GM21737 (cell line): ENCODE data around the gene PARD3.

Experiments
- ATAC-seq: cut with Tn5 transposase; IDR thresholded peaks from one replicate; pipeline ENCODE4 v1.9.1; 2021; ENCODE audit warnings: mild to moderate bottlenecking, moderate library complexity; ENCODE audit not compliant: unreplicated experiment

The PARD3 gene

DNA sequence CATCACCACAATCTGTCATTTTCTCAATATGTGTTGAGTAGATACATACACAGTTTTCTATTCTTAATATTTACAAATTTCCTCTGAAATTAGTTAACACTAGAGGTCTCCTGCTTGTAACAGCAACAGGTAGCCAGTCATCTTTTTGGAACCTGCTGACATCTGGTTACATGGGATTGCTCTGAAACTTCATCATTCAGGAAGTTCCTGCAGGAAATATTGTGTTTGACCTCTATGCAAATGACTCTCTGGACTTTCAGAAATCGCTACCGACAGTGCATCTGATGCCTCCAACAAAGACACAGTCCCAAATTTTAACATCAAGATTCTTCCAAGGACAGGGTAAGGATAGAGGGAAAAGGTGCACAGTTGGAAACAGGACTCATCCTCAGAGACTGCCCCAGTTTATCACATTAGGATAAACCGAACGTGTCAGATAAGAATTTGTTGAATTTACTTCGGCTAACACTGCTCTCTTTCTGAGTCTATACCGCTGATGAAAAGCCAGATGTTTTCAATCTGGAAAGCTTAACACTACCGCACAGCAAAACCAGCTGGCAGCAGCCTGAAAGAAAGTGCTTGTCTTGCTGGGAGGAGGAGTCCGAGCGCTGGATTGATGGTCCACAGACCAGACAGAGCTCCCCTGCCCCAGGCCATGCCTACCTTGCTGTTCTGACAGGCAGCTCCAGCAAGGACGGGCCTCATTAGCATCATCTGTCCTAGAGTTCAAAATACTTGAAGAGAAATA lies 633.4 kb downstream of the PARD3 start:
- no peak for ATAC-seq

DNA sequence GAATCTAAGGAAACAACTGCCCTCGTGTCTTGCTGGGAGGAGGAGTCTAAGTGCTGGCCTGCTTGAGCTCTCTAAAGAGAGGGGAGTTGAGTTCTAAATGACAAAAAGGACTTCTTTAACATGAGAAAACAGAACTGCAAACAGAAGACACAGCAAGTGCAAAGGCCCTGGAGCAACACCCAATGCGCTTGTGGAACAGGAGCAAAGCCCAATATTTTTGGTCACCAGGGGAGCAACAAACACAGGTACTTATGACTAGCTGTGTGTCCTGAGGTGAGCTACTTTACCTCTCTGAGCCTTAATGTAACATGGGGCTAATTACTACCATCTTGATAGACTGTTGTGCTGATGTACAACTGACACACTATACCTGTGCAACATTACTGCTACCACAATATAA lies 634.3 kb downstream of the PARD3 start:
- ATAC-seq = no peak

DNA sequence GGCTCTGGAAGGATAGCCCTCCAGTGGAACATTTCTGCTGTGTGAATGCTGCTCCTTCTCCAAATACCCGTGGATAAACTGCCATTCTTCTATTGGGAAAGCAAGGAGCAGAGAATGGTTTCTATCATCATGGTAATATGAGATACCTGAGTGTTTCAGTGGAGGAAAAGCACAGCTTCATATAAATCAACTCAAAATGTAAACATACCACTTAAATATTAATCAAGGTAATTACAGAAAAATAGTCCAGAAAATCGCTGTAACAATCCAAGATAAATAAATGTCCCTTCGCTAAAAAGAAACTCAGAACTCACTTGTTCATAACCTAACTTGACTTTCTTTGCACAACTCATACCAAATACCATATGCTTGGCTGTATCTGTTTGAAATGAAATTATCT lies 635.8 kb downstream of the PARD3 start:
- no peak for ATAC-seq

DNA sequence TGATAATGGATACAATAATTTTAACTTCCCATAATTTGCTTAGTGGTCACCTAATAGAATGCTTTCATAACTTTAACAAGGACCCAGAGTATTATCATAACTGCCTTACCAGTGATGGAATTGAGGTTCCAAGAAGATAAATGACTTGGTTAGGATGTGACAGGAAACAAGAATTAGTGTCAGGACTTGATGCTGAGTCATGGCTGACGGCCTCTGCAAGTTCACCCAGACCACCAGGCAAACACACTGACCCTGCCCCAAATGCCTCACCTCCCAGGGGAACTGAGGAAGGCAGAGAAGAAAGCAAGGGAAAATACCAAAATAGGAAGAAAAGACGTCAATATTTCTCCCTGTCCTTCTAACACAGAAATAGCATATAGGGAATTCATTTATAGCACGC lies 636.3 kb downstream of the PARD3 start:
- ATAC-seq = no peak

DNA sequence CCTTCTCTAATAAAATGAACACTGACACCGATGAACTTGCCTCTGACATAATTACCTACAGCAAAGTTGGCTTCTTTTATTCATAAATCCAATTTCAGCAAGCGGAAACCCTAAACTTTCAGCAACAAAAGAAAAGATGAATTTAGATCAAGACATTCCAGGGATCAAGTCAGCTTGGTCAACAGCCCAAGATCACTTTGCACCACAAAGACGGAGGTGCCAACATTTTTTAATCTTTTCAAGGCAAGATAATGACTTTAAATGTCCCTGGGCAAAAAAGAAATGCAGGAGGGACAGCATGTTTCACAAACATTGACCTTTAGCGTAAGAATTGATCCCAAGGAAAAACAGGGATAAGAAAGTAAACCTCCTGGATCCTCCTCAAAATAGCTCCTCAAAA lies 636.9 kb downstream of the PARD3 start:
- ATAC-seq = no peak

DNA sequence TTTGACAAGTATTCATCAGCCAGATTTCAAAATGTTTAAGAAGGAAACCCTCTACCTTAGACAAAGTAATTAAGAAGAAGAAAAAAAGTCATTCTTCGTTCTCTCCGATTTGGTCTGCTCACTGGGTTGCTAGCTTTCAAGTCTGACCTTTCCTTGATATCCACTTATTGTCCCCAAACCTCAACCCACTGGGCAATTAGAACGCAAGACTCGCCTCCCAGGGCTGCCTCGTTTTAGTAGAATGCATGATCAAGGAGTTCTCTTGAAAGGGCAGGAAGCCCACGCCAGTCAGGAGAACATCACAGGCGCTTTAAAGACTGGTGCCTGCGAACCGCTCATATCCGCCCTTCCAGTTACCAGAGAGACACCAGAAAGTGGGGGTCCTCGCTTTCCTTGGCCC lies 637.7 kb downstream of the PARD3 start:
- no peak for ATAC-seq

DNA sequence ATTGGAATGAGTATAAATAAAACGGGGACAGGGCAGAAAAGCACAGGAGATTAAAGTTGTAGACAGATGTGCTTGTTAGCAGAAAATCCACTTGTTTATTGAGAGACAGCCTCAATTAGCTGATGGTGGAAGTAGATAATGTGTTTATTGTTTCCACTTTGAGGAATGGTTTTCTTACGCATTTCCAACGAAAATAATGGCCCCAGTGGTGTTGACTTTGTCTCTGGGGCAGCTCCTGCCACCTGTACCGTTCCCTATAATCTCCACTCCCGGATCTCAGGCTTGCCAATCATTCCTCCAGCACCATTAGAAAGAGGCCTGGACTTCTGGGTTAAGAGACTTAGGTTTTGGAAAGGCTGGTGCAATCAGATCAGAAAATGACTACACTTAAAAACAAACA lies 638.7 kb downstream of the PARD3 start:
- ATAC-seq = no peak

DNA sequence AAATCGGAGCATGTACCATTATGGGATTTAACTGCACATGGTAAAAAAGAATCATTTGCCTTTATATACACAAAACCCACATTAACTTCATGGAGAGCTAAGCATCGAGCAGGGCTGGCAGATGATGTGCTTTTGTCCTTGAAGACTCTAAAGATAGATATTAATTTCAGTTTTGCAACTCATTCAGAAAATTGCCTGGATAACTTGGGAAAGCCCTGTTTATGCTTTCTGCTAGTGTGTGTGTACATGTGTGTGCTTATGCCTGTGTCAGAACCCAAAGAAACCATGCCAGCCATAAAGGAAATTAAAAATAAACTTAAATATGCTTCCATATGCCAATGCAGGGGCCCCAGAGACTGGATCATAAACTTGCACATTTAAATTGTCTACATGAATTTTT lies 640.0 kb downstream of the PARD3 start:
- no peak for ATAC-seq

DNA sequence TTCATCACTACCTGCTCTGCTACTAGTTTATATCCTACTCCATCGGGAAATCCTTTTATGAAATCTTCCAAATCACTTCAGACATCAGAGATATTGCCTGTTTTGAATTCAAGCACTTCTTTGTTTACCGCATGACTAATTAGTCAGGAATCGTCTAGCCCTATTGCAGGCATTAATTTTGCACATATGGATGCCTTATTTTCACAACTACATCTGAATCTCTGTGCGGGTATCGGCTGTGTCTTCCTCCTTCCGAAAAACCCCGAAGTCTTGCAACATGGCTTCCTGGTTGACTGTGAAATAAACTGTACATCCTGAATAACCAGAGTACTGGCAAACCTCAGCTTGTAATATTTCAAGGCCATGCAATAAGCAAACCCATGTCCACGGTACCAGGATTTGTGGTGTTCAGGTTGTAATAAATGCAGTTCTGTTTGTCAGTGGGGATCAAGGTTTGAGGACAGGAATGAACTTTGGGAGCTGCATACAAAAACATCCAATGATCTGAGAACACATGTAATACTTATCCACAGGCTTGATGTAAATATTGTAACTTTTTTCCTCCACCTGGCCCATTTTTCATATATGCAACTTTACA lies 642.1 kb downstream of the PARD3 start:
- no peak for ATAC-seq

DNA sequence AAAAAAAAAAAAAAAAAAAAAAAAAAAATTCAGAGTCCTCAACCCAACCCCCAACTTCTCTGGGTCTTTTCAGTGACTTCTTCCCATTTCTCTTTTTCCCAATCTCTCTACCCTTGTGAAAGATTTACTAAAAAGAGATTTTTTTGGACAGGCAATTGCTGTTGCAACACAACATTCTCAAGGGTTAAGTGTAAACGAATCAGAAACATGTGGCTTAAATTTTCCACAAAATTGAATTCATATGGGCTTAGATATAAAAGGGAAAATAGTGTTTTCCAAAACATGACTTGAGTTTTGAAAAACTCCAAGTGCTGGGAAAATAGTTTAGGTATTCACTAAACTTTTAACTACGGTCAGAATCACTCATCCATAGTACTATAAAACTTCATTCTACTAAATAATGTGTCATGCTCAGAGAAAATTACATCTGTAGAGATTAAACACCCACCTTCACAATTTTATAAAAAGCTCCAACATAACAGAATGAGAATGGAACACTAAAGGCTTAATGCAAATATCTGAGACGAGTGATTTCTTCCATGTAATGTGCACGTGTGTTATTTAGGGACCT lies 643.1 kb downstream of the PARD3 start:
- no peak for ATAC-seq

DNA sequence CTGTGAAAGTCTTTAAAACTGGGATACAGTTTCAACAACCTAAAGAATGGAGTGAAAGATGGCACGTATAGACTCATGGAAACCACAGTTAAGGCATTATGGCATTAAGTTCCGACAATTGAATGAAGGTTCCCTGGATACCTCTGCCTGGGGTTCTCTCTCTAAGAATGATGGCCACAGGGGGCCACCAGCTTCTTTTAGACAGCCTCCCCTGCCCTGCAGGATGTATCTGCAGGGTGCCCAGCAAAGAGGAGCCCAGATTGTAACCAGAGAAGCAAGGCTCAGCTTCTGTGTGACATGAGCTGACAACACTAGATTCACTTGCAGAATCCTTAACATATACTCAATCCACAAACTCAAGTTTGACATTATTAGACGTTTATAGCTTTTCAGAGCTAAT lies 645.4 kb downstream of the PARD3 start:
- ATAC-seq = no peak

DNA sequence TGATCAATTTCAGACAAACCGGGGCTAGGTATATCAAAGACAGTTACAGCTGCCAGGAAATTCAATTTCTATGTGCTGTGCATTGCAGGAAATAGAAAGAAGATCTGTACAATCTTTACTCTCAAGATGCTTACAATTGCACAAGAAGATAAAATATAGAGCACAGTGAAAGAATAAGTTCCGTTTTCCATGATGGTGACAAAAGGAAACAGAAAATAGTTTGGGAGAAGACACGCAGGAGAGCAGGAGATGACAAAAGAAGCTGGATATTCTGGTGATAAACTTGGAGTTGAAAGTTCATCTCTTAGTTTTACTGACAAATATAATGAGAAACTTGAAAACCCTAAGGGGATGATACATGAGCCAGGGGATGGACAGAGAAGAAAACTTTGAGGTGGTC lies 646.0 kb downstream of the PARD3 start:
- no peak for ATAC-seq

DNA sequence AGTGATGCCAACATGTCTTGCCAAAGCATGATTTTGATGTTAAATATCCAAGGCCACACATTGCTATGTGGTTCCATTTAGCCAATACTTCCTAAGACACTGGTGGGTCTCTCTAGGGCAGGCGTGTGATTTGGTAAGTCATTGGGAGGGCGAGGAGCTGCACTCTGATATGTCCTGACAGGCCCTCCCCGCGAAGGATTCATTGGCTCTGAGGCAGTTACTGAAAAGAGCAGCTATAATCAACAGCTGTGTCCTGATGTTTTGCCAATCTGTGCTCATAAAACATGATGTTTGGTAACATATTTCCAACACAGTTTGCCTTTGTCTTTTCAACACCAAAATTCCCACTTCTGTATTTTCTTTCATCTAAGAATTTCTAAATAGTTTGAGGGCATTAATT lies 646.7 kb downstream of the PARD3 start:
- no peak for ATAC-seq

DNA sequence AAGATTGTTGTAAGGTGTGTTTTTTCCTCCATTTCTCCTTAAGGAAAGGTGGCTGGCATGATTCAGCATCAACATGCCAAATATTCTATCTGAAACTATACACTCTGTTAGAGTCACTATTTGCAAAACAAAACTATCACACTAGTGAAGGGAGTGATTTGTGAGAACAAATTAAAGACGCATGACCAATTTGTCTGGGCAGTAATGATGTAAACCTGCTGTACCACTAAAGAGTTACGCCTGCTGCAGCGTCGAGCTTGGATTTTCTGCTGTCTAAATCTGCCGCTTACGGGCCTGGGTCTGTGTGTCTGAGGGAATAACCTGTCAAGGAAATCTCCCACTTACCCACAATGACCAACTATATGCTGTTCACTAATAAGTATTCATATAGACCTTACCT lies 648.3 kb downstream of the PARD3 start:
- ATAC-seq = no peak

DNA sequence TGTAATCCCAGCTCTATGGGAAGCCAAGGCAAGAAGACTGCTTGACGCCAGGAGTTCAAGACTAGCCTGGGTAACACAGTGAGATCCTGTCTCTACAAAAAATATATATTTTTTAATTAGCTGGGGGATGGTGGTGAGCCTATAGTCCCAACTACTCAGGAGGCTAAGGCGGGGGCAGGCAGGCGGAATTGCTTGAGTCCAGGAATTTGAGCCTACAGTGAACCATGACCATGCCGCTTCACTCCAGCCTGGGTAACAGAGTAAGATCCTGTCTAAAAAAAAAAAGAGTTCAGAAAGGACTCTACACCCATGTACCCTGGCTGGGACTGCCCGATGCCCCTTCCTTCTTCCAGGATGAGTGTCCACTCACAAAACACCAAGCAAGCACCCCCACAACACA lies 648.7 kb downstream of the PARD3 start:
- ATAC-seq = no peak

DNA sequence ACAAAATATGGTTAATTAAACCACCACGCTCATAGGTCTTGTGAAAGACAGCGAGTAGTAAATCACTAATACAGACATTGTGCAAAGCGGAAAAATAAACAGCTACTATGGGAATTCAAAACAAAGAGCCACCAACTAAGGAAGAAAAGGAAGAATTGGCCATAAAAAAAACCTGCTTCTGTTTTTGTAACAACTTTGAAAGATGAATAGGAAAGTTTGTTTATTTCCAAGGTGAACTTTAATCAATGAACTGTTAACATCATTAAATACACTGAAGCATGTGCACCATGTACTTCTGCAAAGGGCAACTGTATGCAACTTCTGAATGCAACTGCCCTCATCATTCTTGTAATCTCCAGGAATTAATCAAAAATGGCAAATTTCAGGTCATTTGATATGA lies 651.1 kb downstream of the PARD3 start:
- ATAC-seq = no peak

DNA sequence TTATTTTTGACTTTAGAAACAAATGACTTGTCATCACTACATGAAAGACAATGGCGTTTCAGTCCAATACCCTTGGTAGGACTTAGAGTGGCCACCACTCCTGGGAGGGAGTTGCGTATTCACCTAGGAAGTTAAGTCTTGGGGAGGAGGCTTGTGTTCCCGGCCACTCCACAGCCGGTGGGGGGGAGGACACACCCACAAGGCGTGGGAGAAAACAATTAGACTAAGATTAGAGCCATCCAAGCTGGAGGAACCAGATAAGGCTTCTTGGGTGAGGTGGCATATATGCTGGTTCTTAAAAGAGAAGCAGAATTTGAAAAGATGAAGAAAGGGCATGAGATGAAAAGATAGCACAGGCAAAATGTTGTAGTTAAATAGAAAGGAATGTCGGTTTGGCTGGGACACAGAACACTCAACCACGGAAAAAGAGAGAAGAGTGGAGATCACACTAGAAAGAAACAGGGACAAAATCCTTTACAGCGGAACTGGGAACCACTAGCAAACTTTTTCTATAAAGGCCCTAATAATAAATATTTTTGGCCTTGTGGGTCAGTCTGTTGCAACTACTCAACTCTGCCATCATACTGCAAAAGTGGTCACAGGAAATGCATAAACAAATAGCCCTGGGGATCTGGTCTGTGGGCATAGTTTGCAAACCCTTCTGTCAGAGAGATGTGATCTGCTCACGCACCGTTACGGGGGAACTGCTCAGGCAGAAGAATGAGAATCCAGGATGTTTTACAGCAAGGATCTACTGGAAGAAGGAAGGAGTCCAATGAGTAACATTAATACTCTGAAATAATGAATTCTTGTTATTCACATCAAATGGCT lies 651.8 kb downstream of the PARD3 start:
- no peak for ATAC-seq

DNA sequence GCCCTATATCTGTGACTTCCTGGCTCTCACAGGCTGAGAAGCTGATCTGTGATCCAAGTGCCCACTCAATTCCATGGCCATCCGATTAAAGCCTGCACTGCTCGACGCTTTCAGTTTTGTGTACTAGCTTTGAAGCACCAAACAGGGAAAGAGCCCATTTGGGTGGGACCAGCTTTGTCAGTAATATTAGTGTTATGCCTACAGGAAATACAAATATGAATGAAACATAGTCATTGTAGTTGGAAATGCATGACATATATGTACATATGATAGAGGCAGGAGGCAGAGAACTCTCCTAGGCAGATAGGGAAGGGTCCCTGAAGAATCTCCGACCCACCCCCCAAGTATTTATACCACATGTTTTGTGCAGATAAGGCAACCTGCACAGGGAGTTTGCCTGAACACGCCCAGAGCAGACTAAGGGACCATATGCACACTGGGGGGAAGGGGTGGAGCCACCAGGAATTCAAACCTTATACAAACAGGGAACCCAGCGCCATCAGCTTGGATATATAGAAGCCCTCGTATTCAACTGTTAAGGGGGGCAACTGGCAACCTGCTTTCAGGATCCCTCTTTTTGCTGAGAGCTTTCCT lies 653.2 kb downstream of the PARD3 start:
- no peak for ATAC-seq

DNA sequence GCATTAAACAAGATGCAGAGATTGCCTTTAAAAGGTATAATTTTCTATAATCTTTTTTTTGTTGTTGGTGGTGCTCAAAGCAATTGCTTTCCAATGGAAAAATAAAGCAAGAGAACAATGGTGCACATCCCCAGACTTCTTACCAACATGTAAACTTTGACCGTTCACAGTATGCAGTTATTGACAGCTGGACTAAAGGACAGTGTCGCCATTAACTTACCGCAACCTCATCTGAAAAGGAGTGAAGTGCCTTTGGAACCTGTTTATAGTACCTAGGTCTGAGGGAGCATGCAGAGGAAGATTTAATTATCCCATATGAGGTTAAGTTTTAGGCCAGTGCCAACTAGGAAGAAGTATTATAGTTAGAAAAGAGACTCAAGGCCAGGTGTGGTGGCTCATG lies 654.5 kb downstream of the PARD3 start:
- ATAC-seq = no peak

DNA sequence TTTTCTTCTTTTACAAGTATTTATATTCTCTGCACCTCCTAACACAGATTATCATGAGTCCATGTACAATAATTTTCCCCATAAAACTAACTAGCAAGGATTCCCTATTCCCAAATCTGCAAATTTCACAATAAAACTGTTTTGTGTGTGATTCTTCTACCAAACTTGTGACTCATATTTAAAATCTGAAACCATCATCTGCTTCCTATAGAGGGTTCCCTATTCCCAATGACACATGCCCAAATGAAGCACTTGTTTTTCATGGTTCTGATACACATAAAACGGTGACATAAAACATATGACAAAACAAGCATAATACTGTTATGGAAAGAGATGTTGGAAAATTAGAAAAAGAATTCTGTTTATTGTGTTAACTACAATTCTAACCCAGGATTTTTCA lies 657.6 kb downstream of the PARD3 start:
- no peak for ATAC-seq

DNA sequence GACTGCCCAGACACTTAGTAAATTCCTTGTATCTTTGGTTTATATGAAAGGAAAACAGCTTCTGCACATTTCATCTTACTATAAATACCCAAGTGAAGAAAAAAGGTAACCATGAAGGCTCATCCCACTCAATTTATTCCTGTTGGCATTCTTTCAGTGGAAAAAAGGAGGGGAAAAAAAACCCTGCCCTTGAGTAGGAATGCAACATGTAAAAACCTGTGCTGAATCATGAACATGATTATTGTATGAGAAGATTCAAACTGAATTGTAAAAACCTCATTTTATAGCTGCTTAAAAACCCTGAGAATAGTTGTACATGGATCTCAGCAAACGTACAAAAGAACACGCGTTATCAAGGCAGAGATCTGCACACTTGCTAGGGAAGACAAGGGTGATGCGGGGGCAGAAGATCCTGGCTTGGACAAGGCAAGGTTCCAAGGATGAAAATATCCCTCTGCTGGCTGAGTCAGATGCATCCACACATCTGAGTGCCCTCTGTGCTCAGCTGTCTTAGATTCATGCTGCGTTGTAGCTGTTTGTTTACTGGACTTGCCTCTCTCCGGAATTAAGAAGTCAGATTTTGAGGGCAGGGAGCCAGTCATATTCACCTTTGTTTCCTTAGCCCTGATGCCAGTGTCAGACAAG lies 658.2 kb downstream of the PARD3 start:
- no peak for ATAC-seq
